A549 treated with CpdA at 1 μM for 4 hours (cell line): ENCODE measurements around the gene CD300E. TPM values are rescaled to one million over a fixed set of nuclear protein-coding genes. Genes with fewer than 3 reads are reported as not detected.

Source experiments
- total RNA-seq: library from RNA; stranded (reverse); fragments of 200-300 nt; extraction: Qiagen RNA extraction; gene quantifications from 5 replicates; pipeline ENCODE4 v1.2.3, GENCODE V29; 2022; ENCODE audit warnings: low read depth

Gene CD300E, protein sequence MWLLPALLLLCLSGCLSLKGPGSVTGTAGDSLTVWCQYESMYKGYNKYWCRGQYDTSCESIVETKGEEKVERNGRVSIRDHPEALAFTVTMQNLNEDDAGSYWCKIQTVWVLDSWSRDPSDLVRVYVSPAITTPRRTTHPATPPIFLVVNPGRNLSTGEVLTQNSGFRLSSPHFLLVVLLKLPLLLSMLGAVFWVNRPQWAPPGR
- total RNA-seq = not detected in 5 replicates

GRCh38 chr17:74623693-74624093 is at the start of gene CD300E:
TSS of gene CD300E (minus strand) at chr17:74623738. CDS start at chr17:74623621, 117 bp downstream.

GRCh38 chr17:74592087-74592990 is 31.2 kb downstream of the CD300E start, which contains the start of gene CD300LD:
TSS of gene CD300LD (minus strand) at chr17:74592283. CDS start at chr17:74592202, 81 bp downstream.

DNA sequence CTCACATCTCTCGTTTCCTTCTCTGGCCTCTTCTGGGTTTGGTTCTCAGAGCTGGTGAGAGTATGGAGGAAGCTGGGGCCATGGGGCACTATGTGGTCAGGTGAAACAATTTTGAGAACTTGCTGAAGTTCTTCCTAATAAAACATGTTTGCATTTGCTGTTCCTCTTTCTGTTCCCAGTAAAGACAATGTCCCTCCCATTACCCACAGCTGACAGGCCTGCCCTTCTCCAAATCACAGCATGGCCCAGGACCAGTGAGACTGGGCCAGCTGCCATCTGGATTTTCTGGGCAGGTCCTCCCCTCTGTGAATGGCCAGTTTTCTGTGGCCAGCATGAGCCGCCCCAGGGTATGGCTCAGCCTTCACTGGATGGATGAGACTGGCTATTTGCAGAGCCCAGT is 56.1 kb downstream of the CD300E start, which contains the start of gene CD300H:
CD300H (minus strand) TSS at position 113 of the 400 bp plus-strand sequence.

Other genes with a start within 250 kb of the CD300E start
- 56.4 to 90.7 TPM (median 82.3 TPM) in 5 replicates for gene GPRC5C, start 191.7 kb downstream of the CD300E start, total RNA-seq
- 0.05 TPM in 1 of 5 replicates, not detected in the others for gene CD300A, start 157.1 kb downstream of the CD300E start, total RNA-seq
- 0.06 to 0.22 TPM (median 0.09 TPM) in 3 of 5 replicates, not detected in the others for gene CD300LB, start 92.3 kb downstream of the CD300E start, total RNA-seq
- gene CD300C, start 77.6 kb downstream of the CD300E start, total RNA-seq = 0.09 to 0.49 TPM (median 0.27 TPM) in 4 of 5 replicates, not detected in the other
- gene CD300H, start 56.2 kb downstream of the CD300E start, total RNA-seq = 0.45 to 0.78 TPM (median 0.63 TPM) in 4 of 5 replicates, not detected in the other
- gene CD300LD, start 31.5 kb downstream of the CD300E start, total RNA-seq = not detected in 5 replicates
- not detected in 5 replicates for gene CD300LF, start 89.2 kb upstream of the CD300E start, total RNA-seq
- gene RAB37, start 113.5 kb upstream of the CD300E start, total RNA-seq = 1.0 to 1.6 TPM (median 1.1 TPM) in 5 replicates
- 31.8 to 50.4 TPM (median 46.4 TPM) in 5 replicates for gene NHERF1, start 124.9 kb upstream of the CD300E start, total RNA-seq
- 50.8 to 65.8 TPM (median 54.7 TPM) in 5 replicates for gene NAT9, start 152.6 kb upstream of the CD300E start, total RNA-seq
- gene GRIN2C, start 236.1 kb upstream of the CD300E start, total RNA-seq = 0.22 to 0.71 TPM (median 0.25 TPM) in 5 replicates
- 47.7 to 70.8 TPM (median 64.3 TPM) in 5 replicates for gene FDXR, start 249.3 kb upstream of the CD300E start, total RNA-seq